ENCODE data around the gene ZMYND8.

DNA sequence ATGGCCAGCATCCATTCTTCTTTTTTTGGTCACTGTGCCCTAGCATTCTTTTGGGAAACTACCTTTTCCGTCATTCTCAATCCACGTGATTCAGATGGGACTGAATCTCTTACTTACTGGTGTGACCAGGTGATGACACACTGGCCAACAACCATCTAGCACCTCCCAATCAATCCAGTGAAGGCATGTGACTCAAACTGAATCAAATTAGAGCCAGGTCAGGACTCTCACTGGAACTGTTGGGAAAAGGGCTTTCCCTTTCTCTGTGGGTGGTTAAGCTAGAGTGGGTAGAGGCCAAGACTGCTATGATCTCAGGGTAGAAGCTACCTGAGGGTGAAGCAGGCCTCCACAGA, 36.2 kb upstream of the ZMYND8 start:
- TF ChIP-seq EZH2 (IDR thresholded peaks at IDR 0.05; ENCODE audit: low read length, unreplicated experiment) (no peak), EZH2phosphoT487 (IDR thresholded peaks at IDR 0.05; ENCODE audit: borderline replicate concordance, low read length) (no peak)
- TF ChIP-seq, protein P1, sequence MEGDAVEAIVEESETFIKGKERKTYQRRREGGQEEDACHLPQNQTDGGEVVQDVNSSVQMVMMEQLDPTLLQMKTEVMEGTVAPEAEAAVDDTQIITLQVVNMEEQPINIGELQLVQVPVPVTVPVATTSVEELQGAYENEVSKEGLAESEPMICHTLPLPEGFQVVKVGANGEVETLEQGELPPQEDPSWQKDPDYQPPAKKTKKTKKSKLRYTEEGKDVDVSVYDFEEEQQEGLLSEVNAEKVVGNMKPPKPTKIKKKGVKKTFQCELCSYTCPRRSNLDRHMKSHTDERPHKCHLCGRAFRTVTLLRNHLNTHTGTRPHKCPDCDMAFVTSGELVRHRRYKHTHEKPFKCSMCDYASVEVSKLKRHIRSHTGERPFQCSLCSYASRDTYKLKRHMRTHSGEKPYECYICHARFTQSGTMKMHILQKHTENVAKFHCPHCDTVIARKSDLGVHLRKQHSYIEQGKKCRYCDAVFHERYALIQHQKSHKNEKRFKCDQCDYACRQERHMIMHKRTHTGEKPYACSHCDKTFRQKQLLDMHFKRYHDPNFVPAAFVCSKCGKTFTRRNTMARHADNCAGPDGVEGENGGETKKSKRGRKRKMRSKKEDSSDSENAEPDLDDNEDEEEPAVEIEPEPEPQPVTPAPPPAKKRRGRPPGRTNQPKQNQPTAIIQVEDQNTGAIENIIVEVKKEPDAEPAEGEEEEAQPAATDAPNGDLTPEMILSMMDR (conservative IDR thresholded peaks at IDR 0.05; ENCODE audit: low read depth, low read length), result no peak
